Vagina (tissue), 2 donors: ENCODE data around the gene FAM25G.
"Not testable (repeated sequence)": the region's sequence is repeated elsewhere in the genome, so short reads cannot be mapped to it uniquely, and the experiment has no call there.

ENCODE experiments used
- POLR2AphosphoS5 ChIP-seq, 2 donors: sonication (generic); formaldehyde crosslinking; IDR thresholded peaks; one replicate each; pipeline ENCODE4 v1.9.0; 2017; ENCODE audit warnings: antibody characterized with exemption in 2 of 2, mild to moderate bottlenecking in 2 of 2, low read depth in 1 of 2; ENCODE audit not compliant: insufficient read depth in 1 of 2
- TF ChIP-seq, protein P1 (sequence below), 3 experiments: fragments of 450-650 bp in 2 of 3; fragments of 200-600 bp in 1 of 3; sonication (generic) in 1 of 3; IDR thresholded peaks; one replicate each; pipeline ENCODE4 v1.5.1; 2017 to 2019; ENCODE audit warnings: antibody characterized with exemption in 3 of 3, mild to moderate bottlenecking in 2 of 3, moderate library complexity in 2 of 3

DNA sequence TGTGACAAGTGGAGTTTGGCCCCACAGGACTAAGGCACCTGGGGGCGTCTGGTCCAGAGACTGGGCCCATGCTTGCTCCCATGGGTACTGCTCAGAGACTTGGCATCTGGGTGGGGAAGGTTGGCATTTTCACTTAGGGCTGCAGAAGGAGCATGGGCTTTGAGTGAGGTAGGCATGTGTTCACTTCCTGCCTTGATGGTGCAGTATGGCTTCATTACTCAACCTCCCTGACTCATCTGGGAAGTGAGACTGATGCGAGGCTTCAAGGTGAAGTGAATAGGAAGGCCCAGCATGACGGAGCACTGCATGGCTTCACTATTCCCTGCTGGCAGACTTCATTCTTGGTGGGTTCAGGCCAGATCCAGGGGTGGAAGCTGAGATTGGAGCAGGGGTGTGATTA is 18.9 kb downstream of the FAM25G start:
- TF ChIP-seq, protein P1, sequence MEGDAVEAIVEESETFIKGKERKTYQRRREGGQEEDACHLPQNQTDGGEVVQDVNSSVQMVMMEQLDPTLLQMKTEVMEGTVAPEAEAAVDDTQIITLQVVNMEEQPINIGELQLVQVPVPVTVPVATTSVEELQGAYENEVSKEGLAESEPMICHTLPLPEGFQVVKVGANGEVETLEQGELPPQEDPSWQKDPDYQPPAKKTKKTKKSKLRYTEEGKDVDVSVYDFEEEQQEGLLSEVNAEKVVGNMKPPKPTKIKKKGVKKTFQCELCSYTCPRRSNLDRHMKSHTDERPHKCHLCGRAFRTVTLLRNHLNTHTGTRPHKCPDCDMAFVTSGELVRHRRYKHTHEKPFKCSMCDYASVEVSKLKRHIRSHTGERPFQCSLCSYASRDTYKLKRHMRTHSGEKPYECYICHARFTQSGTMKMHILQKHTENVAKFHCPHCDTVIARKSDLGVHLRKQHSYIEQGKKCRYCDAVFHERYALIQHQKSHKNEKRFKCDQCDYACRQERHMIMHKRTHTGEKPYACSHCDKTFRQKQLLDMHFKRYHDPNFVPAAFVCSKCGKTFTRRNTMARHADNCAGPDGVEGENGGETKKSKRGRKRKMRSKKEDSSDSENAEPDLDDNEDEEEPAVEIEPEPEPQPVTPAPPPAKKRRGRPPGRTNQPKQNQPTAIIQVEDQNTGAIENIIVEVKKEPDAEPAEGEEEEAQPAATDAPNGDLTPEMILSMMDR (IDR thresholded peaks at IDR 0.05): not testable (repeated sequence)
- TF ChIP-seq POLR2AphosphoS5 (IDR thresholded peaks at IDR 0.05; ENCODE audit: insufficient read depth in 1 of 2, low read depth in 1 of 2): not testable (repeated sequence)
